Measurements from ENCODE around the gene FRMD4A.

- TF ChIP-seq CTCF (IDR thresholded peaks at IDR 0.05) (no peak), POLR2A (IDR thresholded peaks at IDR 0.05) (no peak)
Observed at GRCh38 chr10:13758312-13758711, 572.4 kb downstream of the FRMD4A start.

Measured in uterus (tissue), 2 donors.